Measurements from ENCODE around the gene PEX16.

PEX16 gene

DNA sequence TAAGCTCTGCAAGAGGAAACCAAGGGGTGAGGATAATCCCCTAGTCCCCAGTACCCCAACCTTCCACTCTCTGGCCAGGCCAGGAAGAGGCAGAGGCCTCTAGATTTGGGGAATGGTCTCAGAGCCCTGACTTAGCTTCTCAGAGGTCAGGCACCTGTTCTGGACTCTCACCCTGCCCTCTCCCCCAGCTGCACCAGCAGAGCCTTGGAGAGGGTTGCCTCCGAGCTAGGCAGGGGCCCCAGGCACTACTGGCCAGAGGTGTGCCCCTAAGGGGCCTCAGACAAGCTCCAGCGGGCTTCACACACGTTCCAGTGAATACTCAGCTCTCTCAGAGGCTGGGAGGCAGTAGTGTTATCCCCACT lies 18.6 kb downstream of the PEX16 start:
- no peak for DNase-seq (ENCODE audit: low read depth in 2 of 2)

DNA sequence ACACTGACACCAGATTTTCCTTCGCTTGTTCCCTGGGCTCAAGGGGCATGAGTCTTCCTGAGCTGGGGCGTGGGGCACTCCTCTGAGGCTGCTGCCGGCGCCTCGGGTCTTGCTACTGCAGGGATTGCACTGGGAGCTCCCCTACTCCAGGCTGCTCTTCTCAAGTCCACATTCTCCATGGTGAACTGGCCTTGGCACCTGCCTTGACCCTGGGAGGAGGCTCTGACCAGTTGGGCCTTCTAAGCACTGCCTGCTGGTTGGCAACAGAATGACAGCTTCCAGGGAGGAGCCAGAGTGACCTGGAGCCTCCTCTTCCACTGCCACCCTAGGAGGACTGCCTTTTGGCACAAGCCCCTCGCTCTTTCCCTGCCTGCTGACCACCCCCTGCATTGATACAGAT lies 20.1 kb downstream of the PEX16 start:
- DNase-seq (ENCODE audit: low read depth in 2 of 2) = no peak

DNA sequence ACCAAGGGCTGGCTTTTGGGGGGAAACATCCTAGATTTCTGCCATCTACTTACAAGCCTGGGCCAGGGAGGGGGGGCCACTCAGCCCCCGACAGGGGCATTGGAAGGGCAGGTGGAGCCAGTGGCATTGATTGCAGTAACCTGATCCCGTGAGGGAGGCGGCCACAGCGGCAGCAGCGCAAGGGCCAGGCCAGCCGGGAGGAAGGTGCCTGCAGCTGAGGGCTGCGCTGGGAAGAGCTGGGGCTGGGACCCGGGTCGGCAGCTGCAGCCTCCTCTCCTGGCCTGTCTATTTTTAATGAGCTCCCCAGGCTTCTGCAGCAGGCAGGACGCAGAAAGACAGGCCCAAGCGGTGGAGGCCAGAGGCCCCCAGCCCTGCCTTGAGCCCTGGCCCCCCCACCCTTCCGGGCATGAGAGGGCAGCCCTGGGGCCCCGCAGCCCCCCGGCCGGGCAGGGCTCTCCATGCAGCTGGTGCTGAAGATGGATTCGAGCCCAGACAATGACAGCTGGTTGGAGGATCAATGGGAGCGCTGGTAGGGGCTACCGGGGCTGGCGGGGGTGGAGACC lies 21.2 kb downstream of the PEX16 start:
- DNase-seq (ENCODE audit: low read depth in 2 of 2) = no peak

DNA sequence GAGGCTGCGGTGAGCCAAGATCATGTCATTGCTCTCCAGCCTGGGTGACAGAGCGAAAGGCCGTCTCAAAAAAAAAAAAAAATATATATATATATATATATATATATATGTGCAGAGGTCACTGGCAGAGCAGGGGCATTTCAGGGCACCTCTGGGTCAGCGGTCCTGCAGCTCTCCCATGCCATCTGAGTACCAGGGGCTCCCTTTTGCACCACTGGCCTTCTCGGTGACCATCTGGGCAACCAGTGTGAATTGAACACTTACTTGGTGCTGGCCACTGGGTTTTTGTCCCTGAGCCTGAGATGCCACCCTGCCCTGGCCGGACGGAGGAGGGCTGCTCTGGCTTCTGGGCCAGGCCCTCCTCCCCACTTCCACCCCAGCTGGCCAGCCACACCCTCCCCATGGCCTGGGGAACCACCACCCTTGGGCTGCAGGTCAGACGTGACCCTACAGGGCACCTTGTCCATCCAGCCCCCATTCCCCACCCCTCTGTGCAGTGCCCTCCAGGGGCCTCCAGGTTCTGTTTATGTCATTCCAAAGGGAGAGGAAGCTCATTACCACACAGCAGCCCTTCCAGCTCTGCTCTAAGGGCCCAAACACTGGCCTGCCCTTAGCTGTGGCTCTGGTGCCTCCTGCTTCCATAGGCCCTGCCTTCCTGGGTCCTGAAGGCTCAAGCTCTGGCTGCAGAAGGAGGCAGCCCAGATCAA lies 22.0 kb downstream of the PEX16 start:
- no peak for DNase-seq (ENCODE audit: low read depth in 2 of 2)

DNA sequence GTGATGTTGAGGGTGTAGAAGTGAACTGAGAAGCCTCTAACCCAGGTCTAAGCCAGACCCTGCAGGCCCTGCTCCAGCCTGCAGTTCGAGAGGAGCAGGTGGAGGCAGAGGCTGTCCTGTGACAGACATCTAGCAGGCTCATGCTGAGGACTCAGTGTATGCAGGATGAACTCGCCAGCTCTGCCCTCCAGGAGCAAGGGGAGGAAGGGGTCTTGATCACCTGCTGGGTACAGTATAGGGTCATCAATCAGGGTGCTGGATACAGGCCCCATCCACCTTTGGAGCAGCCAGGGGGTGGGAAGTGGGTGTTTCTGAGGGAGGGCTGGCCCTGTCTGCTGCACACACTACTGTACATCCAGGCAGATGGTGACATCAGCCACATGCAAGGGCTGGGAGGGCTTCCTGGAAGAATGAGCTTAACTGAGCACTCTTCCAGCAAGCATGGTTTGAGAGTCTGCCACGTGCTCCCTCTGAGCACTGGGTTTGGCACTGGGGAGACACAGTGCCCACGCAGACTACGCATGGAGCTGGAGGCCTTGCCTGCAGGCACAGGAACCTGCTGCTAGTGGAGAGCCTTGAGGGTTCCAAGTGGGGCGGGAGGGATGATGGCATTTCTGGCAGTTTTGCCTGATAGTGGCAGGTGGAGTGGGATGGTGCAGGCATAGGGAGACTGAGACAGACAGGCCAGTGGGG lies 23.0 kb downstream of the PEX16 start:
- DNase-seq (ENCODE audit: low read depth in 2 of 2) = no peak

DNA sequence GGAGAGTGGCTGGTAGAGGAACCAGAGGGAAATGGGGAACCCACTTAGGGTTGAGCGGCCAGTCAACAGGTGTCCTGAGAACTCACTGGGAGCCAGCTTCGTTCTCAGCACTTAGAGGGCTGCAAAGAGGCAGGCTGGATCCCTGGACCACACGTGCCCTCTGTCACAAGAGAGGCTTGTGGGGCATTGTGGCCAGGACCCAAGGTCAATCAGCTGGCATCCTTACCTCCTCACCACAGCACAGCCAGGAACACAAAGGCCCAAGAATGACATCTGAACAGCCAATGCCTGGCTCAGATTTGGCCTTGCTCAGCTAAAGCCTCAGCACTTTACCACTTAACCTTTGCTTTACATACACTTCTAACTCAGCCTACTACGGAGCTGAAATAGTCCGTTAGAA lies 24.8 kb downstream of the PEX16 start:
- DNase-seq (ENCODE audit: low read depth in 2 of 2) = no peak

DNA sequence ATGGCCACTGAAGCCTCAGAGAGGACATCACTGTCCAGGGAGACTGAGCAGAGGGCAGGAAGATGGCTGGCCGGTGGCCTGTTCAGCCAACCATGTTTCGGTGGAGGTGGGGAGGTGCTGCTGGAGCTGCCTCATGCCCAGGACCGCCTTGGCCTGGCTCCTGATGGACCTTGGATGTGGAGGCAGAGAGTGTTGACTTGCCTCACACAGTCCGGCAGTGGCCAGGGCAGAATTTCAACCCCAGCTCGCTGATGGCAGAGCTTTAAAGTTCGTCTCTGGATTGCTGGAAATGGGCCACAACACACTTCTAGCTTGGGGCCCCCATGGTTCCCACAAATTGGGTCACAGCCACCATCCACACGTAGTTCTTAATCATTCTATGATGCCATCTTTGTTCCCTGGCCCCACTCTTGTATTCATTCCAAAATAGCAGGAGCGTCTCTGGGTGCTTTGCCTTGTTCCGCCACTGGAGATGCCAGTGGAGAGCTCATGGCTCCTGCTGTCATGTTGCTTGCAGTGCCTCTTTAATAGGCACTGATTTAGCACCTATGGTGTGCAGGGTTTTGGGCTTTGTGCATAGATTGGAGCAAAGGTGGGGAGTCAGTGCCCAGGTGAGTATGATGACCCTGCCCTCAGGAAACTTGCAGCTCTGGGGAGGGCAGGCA lies 26.7 kb downstream of the PEX16 start:
- DNase-seq (ENCODE audit: low read depth in 2 of 2) = no peak

DNA sequence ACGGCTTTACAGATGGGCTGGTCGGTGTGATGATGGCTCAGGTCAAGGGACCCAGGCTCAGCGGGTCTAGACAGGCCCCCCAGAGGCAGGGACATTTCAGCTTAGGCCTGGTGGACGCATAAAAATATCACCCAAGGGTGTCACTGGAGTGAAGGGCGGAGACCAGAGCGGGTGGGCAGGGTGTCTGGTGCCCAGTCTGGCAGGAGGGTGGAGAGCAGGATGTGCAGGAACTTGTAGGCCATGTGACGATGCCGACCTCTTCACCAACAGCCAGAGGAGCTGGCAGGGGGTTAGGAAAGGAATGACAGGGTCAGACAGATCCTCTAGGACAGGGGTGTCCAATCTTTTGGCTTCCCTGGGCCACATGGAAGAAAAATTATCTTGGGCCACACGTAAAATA lies 27.7 kb downstream of the PEX16 start:
- no peak for DNase-seq (ENCODE audit: low read depth in 2 of 2)

DNA sequence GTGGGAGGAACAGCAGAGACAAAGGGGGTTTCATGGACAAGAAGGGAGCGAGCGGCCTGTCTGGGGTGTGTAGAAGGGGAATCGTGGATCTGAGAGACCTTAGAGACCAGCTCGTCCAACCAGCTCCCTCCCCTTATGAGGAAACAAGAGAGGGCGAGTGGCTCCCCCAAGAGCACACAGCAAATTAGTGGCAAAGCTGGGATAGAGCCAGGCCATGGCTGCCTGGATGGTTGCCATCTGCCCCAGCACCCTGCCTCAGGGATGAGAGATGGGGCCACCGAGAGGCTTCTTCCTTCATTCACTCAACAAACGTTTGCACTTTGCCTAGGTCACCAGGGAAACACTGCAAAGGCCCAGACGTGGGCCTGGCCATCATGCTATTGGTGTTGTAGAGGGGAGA lies 28.1 kb downstream of the PEX16 start:
- DNase-seq (ENCODE audit: low read depth in 2 of 2) = no peak

DNA sequence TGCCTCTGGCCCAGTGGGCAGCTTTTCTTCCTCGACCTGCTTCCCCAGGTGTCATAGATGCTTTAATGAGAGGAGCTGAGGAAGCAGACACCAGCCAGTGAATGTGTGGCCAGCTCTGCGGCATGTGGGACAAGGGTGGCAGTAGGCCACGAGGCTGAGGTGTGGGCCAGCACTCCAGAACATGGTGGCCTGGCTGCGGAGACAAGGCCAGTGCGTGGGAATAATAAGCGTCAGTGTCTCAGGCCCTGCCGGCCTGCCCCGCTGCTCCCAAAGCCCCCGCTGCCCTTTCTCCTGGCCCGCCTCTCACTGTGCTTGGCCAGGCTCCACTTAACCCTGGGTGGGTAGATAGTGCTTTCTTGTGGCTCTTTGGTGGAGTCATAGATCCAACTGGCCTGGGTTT lies 30.1 kb downstream of the PEX16 start:
- DNase-seq (ENCODE audit: low read depth in 2 of 2) = no peak

DNA sequence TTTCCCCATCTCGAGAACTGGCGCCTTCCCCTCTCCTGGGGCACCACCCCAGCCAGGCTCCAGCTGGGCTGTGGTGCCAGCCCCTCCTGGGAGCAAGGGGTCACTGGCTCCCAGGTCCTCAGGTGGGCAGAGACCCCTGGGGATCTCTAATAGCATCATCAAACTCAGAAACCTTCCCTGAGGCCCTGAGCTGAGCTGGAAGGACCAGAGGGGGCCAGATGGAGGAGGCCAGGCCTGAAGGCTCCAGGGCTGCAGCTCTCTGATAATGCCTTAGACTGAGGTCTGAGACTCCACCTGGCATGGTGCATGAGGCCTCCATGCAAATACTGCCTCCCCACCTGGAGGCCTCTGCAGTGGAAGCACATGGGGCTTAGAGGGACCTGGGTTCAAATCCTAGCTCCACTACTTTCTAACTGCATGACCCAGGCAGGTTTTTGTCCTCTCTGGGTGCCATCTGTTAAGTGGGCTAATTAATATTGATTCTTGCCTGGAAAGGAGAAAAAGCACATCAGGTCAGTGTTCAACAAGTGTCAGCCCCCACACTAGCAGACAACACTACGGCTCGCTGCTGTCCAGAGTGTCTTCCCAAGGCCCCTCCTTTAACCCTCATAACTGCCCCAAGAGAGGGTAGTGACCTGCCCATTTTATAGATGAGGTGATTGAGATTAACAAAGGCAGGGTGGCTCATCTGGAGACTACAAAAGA lies 30.7 kb downstream of the PEX16 start:
- DNase-seq (ENCODE audit: low read depth in 2 of 2) = no peak

DNA sequence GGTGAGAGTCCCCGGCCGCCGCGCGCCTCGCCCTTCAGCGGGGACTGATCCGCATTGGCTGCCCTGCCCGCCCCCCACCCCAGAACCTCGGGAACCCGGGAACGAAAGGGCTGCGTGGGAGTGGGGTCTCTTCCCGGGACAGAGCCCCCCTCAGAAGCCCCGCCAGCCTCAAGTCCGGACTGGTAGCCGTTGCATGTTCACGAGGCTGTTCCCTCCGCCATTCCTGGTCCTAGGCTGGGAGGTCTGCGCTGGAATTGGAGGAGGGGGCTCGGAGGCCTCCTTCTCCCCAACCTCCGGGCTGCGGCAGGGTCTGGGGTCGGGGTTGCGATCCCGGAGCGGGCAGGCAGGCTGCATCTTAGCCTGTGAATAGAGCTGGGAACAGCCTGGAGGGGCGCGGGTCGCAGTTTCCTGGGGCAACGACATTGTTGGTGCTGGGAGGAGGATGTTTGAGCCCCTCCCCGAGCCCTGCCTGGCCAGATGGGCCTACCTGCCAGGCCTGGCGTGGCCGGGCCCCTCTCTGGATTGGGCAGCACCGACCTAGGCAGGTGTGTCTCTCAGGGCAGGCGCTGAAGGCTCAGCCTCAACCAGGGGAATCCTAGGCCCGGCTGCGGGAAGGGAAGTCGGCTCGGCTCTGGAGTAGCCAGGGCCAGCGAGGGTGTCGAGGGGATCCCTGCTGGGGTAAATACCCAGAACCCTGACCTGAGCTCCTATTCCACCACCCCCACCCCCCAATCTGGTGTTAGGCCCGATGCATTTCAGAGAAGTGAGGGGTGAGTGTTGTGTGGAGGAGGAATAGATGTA lies 31.6 kb downstream of the PEX16 start:
- no peak for DNase-seq (ENCODE audit: low read depth in 2 of 2)

DNA sequence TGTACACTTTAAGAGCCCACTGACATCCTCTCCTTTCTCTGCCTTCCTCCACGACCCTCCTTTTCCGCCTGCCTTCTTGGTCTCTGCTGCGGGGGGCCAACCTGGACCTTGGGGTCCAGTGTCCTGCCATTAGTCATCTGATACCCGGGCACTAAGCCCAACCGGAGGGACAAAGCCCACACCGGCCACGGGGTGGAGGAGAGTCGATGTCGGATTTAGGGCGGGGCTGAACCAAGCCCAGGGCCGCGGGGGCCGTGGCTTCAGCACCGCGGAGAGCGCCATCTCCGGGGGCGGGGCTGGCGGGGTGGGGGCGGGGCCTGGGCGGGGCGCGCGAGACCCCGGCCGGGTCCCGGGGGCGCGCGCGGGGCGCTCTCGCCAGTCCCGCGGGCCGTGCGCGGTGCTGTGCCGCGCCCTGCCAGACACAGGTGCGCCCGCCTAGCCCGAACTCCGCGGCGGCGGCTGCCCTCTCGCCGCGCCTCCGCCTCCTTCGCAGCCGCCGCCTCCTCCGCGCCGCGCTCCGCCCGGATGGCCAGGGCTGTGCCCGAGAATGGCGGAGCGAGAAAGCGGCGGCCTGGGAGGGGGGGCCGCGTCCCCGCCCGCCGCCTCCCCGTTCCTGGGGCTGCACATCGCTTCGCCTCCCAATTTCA lies 32.3 kb downstream of the PEX16 start, which contains the start of gene MAPK8IP1:
Gene MAPK8IP1 (plus strand): TSS at position 378 of the 647 bp plus-strand sequence. CDS start 170 bp downstream, at position 548.
- DNase-seq (ENCODE audit: low read depth in 2 of 2) = peak in 1 of 2 donors; percentile 24

DNA sequence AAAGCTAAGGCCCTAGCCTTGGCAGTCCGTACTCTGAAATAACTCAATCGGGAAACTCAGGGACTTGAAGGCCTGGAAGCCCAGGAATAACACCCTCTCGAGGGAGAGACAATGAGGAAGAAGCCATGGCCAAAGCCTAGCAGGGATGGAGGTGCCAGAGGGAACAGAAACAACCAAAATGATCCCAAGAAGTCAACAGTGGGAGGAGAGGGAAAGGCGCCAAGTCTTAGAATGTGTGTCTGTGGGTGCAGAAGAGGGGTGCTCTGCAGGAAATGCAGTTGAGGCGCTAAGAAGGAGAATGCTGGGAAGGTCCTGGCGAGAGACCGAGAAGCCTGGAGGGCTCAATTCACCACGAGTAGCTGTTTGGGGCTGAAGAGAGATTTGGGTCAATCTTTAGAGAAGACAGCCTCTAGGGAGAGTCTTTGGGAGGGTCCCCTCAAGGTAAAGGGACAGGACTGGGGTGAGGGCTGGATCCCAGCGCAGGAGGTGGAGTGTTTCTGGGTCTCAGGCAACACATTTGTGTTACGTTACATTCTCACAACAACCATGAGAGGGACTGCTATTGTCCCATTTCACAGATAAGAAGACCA lies 33.0 kb downstream of the PEX16 start:
- DNase-seq (ENCODE audit: low read depth in 2 of 2) = no peak

DNA sequence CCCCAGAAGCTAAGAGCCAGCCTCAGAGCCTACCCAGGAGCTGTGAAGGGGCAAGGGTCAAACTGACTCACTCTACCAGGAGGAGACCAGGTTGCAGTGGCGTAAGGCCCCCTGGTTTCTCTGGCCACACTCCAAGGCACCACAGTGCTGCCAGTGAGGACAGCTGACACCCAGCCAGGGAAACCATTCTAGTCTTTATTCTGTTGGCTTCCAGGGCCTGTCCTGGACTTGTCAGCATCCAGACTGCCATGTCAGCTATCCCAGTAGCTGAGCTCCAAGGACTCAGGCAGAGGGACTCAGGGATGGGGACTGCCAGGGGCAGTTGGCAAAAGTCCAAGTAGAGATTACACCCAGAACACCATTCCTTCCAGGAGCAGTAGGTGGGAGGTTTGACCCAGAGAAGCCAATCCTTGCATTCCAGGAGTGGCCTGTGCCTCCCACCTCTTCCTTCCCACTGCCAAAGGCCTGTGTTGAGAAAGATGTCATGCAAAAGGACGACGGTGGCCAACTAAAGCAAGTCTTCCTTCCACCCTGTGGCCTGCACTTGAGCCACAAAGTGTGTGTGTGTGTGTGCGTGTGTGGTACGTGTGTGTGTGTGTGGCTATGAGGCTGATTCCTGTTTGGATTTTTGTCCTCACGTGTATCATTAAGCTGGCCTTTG lies 35.8 kb downstream of the PEX16 start:
- no peak for DNase-seq (ENCODE audit: low read depth in 2 of 2)

DNA sequence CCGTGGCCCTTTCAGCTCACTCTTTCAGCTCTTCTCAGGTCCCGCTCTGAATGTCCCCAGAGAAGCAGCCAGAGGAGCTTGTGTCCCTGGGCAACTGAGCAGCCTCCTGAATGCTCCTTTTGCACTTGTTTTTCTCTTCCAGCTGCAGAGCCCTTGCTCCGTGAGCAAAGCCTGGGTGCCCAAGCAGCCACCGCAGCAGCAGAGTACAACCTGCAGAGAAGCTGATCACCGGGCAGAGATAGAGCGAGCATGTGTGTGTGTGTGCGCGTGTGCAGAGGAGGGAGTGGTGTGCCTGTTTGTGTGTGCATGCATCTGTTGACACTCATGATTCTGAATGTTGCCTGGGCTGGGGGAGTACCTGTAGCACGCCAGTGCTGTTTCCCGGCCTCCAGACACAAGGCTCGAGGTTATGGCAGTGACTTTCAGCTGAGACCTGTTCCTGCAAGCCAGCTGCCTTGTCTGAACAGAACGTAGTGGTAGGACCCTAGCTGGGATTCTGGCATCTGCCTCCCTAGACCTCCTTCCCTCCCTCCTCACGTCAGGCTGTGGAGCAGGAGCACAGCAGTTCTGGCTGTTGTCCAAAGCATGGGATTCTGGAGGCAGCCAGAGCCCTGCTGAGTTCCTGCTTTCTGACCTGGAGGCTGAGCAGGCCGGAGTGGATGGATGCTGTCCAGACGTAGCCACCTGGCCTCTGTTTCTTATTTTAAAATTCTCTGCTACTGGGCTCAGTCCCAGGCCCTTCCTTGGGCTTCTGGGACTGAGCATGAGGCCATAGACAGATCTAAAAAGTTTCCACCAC lies 36.7 kb downstream of the PEX16 start:
- no peak for DNase-seq (ENCODE audit: low read depth in 2 of 2)

DNA sequence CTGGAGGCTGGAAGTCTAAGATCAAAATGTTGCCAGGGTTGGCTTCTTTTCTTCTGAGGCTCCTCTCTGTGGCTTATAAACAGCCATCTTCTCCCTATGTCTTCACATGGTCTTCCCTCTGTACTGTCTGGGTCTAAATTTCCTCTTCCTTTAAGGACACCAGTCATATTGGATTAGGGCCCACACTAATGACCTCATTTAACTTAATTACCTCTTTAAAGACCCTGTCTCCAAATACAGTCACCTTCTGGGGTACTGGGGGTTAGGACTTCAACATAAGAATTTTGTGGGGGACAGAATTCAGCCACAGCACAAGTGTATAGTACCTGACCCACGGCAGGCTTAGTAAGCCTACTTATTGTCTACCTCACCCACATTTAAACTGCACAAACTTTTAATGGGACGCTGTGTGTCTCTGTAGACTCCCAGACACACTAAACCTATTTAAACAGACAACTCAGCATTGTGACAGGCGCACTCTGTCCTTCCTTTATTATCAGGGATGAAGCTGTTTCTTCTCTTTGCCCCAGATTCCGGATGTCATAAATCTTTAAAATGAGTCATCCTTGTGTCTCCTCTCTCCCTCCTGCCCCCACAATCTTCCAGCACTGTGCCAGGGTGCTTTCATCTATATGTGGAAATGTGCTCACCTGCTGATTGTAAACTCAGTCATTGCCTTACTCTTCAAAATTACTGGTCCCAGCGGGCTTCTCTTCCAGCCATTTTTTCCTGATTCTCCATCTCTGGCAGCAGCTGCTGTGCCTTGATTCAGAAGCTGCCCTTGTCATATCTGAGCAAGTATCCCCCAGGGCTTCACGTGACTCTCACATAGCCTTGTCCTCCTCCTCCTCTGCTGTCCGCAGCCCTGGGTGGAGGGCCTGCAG lies 37.6 kb downstream of the PEX16 start:
- no peak for DNase-seq (ENCODE audit: low read depth in 2 of 2)

DNA sequence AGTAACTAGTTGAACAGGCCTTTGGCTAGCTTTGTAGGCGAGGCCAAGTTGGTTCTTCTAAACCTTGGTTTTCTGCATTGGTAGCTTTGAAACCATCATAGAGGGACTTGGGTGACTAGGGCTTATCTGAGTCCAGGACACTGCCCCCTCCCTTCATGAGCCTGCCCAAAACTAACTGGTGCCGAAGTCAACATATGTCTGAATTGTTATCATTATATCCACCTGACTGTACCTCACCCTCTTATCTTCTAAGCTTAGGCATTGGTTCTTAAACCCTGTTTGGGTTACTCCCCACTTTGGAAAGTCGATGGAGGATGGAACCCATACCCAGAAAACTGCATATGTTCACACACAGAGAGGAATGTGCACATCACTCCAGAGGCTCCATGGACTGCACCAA lies 39.8 kb downstream of the PEX16 start:
- no peak for DNase-seq (ENCODE audit: low read depth in 2 of 2)

Data from stimulated activated CD8-positive, alpha-beta memory T cell treated with anti-CD3 and anti-CD28 coated beads, Interleukin-2, amount 100 ng/mL, for 1 hour (primary cell).